H1 (cell line): ENCODE results near the gene HSPBP1. TPM values are rescaled to one million over a fixed set of nuclear protein-coding genes. Genes with fewer than 3 reads are reported as not detected.

ENCODE experiments used
- CTCF ChIA-PET: fragments of 300-600 bp; sonication (Branson Sonifier 250); formaldehyde crosslinking; loops from one replicate; lab custom pipeline; 2021; ENCODE audit not compliant: partially characterized antibody; lab: Charles Lee
- POLR2A ChIA-PET: fragments of 300-600 bp; sonication (Branson Sonifier 250); formaldehyde crosslinking; loops from one replicate; lab custom pipeline; 2021; ENCODE audit warnings: inconsistent platforms; ENCODE audit not compliant: partially characterized antibody; lab: Charles Lee
- DNase-seq, 2 experiments: peaks; one replicate each; pipeline versions ENCODE4 v3.0.0 to v3.0.0-alpha.2; 2010 to 2022; ENCODE audit warnings: low spot score in 2 of 2, low read depth in 1 of 2, mixed read lengths in 1 of 2
- FAIRE-seq: peaks from 2 replicates; lab custom pipeline; 2011; peaks lifted over from hg19 to GRCh38; lab: Jason Lieb, UNC
- H2AFZ ChIP-seq: 2 replicates; pipeline ENCODE4 v1.8.1; 2012; ENCODE audit warnings: low read length, inconsistent platforms
- H2AK5ac ChIP-seq: 2 replicates; pipeline ENCODE4 v1.6.1; 2013; ENCODE audit warnings: low read depth, low read length
- H2BK120ac ChIP-seq: replicated peaks from 2 replicates; pipeline ENCODE3; 2013; ENCODE audit warnings: low read depth, low read length, inconsistent platforms
- H2BK12ac ChIP-seq: 2 replicates; pipeline ENCODE4 v1.6.1; 2013; ENCODE audit warnings: low read depth, low read length
- H2BK15ac ChIP-seq: 2 replicates; pipeline ENCODE4 v1.6.1; 2013; ENCODE audit warnings: low read length
- H2BK20ac ChIP-seq: 2 replicates; pipeline ENCODE4 v1.6.1; 2013; ENCODE audit warnings: low read length
- H2BK5ac ChIP-seq: 2 replicates; pipeline ENCODE4 v1.6.1; 2013; ENCODE audit warnings: low read depth, low read length
- H3K14ac ChIP-seq: 2 replicates; pipeline ENCODE4 v1.6.1; 2013; ENCODE audit warnings: inconsistent platforms; ENCODE audit not compliant: insufficient read length
- H3K18ac ChIP-seq: 2 replicates; pipeline ENCODE4 v1.6.1; 2013; ENCODE audit warnings: low read length; ENCODE audit errors: extremely low read depth
- H3K23ac ChIP-seq: 2 replicates; pipeline ENCODE4 v1.6.1; 2013; ENCODE audit warnings: inconsistent platforms; ENCODE audit not compliant: insufficient read length
- H3K23me2 ChIP-seq: 2 replicates; pipeline ENCODE4 v1.6.1; 2013; ENCODE audit warnings: low read depth, low read length
- H3K27ac ChIP-seq: 2 replicates; pipeline ENCODE4 v1.6.1; 2011; ENCODE audit warnings: low read depth, low read length, inconsistent platforms
- H3K27me3 ChIP-seq, 4 experiments: replicated peaks in 1 of 4; 1 replicate in 1 of 4; 2 replicates in 3 of 4; pipeline versions ENCODE4 v1.6.1 to v1.8.1; 2011 to 2013; ENCODE audit warnings: low read length in 3 of 4, mild to moderate bottlenecking in 3 of 4, inconsistent platforms in 2 of 4, mixed read lengths in 2 of 4, moderate library complexity in 1 of 4; ENCODE audit not compliant: control insufficient read depth in 3 of 4, insufficient read depth in 3 of 4; ENCODE audit errors: extremely low read depth in 1 of 4
- H3K36me3 ChIP-seq, 4 experiments: 2 replicates each; pipeline versions ENCODE4 v1.6.1 to v1.8.1; 2011 to 2013; ENCODE audit warnings: mild to moderate bottlenecking in 4 of 4, low read length in 3 of 4, moderate library complexity in 2 of 4, control low read depth in 1 of 4, inconsistent platforms in 1 of 4; ENCODE audit not compliant: insufficient read depth in 4 of 4, control insufficient read depth in 2 of 4
- H3K4ac ChIP-seq: replicated peaks from 2 replicates; pipeline ENCODE3; 2013; ENCODE audit warnings: low read length, low read depth, mixed read lengths, inconsistent platforms; ENCODE audit not compliant: insufficient read length
- H3K4me1 ChIP-seq, 4 experiments: replicated peaks in 1 of 4; 1 replicate in 1 of 4; 2 replicates in 3 of 4; pipeline versions ENCODE4 v1.6.1 to v1.8.1; 2011 to 2013; ENCODE audit warnings: low read length in 3 of 4, inconsistent platforms in 2 of 4, mixed read lengths in 1 of 4; ENCODE audit not compliant: insufficient read depth in 4 of 4, control insufficient read depth in 3 of 4
- H3K4me2 ChIP-seq, 2 experiments: 2 replicates each; pipeline versions ENCODE4 v1.6.1 to v1.8.1; 2011 to 2013; ENCODE audit warnings: low read depth in 2 of 2, low read length in 2 of 2, control low read depth in 1 of 2, inconsistent platforms in 1 of 2, mild to moderate bottlenecking in 1 of 2; ENCODE audit not compliant: insufficient read depth in 1 of 2
- H3K4me3 ChIP-seq, 4 experiments: fragments of 200-600, 300-600 bp in 1 of 4; sonication (generic), shearing (Covaris generic), sonication (Bioruptor Twin) in 1 of 4; 2 replicates each; pipeline versions ENCODE4 v1.5.1 to v1.8.1; 2011 to 2016; ENCODE audit warnings: low read length in 4 of 4, low read depth in 3 of 4, control low read depth in 2 of 4, inconsistent platforms in 2 of 4, mild to moderate bottlenecking in 2 of 4, mixed read lengths in 1 of 4, moderate library complexity in 1 of 4; ENCODE audit not compliant: insufficient read depth in 2 of 4; ENCODE audit errors: extremely low read depth in 1 of 4
- H3K56ac ChIP-seq: replicated peaks from 2 replicates; pipeline ENCODE3; 2013; ENCODE audit warnings: low read depth, mild to moderate bottlenecking, mixed read lengths, low read length, inconsistent platforms; ENCODE audit not compliant: insufficient read length
- H3K79me1 ChIP-seq: 2 replicates; pipeline ENCODE4 v1.6.1; 2013; ENCODE audit warnings: low read depth, low read length, control low read depth
- H3K79me2 ChIP-seq, 2 experiments: 2 replicates each; pipeline versions ENCODE4 v1.6.1 to v1.8.1; 2012 to 2013; ENCODE audit warnings: low read length in 2 of 2, mild to moderate bottlenecking in 2 of 2, inconsistent platforms in 1 of 2; ENCODE audit not compliant: insufficient read depth in 2 of 2, control insufficient read depth in 1 of 2
- H3K9ac ChIP-seq, 4 experiments: replicated peaks in 1 of 4; 1 replicate in 1 of 4; 2 replicates in 3 of 4; pipeline versions ENCODE4 v1.6.1 to v1.8.1; 2011 to 2013; ENCODE audit warnings: low read depth in 3 of 4, low read length in 3 of 4, control low read depth in 2 of 4, mild to moderate bottlenecking in 2 of 4, moderate library complexity in 2 of 4, inconsistent platforms in 1 of 4; ENCODE audit errors: extremely low read depth in 1 of 4
- H3K9me3 ChIP-seq, 2 experiments: 2 replicates each; pipeline versions ENCODE4 v1.6.1 to v1.8.1; 2012 to 2013; ENCODE audit warnings: mild to moderate bottlenecking in 2 of 2, moderate library complexity in 2 of 2, control low read depth in 1 of 2, inconsistent platforms in 1 of 2, low read depth in 1 of 2, low read length in 1 of 2, mixed read lengths in 1 of 2; ENCODE audit not compliant: insufficient read depth in 2 of 2
- H4K20me1 ChIP-seq, 2 experiments: replicated peaks in 1 of 2; 2 replicates each; pipeline versions ENCODE3 to v1.8.1; 2011 to 2013; ENCODE audit warnings: inconsistent platforms in 2 of 2, low read length in 2 of 2, mild to moderate bottlenecking in 1 of 2; ENCODE audit not compliant: insufficient read depth in 2 of 2, control insufficient read depth in 1 of 2
- H4K5ac ChIP-seq: 2 replicates; pipeline ENCODE4 v1.6.1; 2013; ENCODE audit warnings: low read length, low read depth, mixed read lengths, inconsistent platforms; ENCODE audit not compliant: insufficient read length
- H4K8ac ChIP-seq: 2 replicates; pipeline ENCODE4 v1.8.0; 2013; ENCODE audit warnings: mild to moderate bottlenecking, moderate library complexity, low read length, inconsistent platforms; ENCODE audit not compliant: insufficient read depth; ENCODE audit errors: extremely low read depth
- H4K91ac ChIP-seq: replicated peaks from 2 replicates; pipeline ENCODE3; 2013; ENCODE audit warnings: low read length, mixed read lengths, inconsistent platforms; ENCODE audit not compliant: insufficient read length
- BACH1 ChIP-seq: IDR thresholded peaks from 2 replicates; pipeline ENCODE4 v1.6.1; 2012; ENCODE audit warnings: low read length, improper control_type of control experiment
- CBX5 ChIP-seq: fragments of 300-800, 300-1000 bp; sonication (generic); IDR thresholded peaks from 2 replicates; pipeline ENCODE4 v1.7.1; 2016; ENCODE audit warnings: antibody characterized with exemption, low read length, low read depth
- EGR1 ChIP-seq: IDR thresholded peaks from 2 replicates; pipeline ENCODE4 v1.6.1; 2011; ENCODE audit warnings: low read depth, low read length, borderline replicate concordance
- GTF2F1 ChIP-seq: IDR thresholded peaks from 2 replicates; pipeline ENCODE4 v1.6.1; 2012; ENCODE audit warnings: low read depth, low read length, improper control_type of control experiment, borderline replicate concordance
- JUN ChIP-seq: IDR thresholded peaks from 2 replicates; pipeline ENCODE4 v1.6.1; 2011; ENCODE audit warnings: low read depth, mild to moderate bottlenecking, improper control_type of control experiment, low read length
- KDM1A ChIP-seq: fragments of 200-600, 300-600 bp; sonication (generic); IDR thresholded peaks from 2 replicates; pipeline ENCODE4 v1.7.1; 2016; ENCODE audit warnings: mild to moderate bottlenecking, low read length, borderline replicate concordance
- KDM5A ChIP-seq: fragments of 200-600 bp; IDR thresholded peaks from 2 replicates; pipeline ENCODE4 v1.7.1; 2012; ENCODE audit warnings: mild to moderate bottlenecking, low read length, inconsistent platforms, mixed read lengths
- PHF8 ChIP-seq: fragments of 200-600 bp; sonication (generic); conservative IDR thresholded peaks from 2 replicates; pipeline ENCODE4 v1.7.1; 2012; ENCODE audit warnings: low read depth, mild to moderate bottlenecking, inconsistent platforms, low read length, moderate library complexity
- RAD21 ChIP-seq, 2 experiments: IDR thresholded peaks in 1 of 2; conservative IDR thresholded peaks in 1 of 2; 2 replicates each; pipeline ENCODE4 v1.6.1; 2011; ENCODE audit warnings: low read depth in 2 of 2, low read length in 2 of 2, improper control_type of control experiment in 1 of 2, inconsistent platforms in 1 of 2, mild to moderate bottlenecking in 1 of 2, moderate library complexity in 1 of 2
- RXRA ChIP-seq: IDR thresholded peaks from 2 replicates; pipeline ENCODE4 v1.6.1; 2011; ENCODE audit warnings: low read depth, mild to moderate bottlenecking, low read length, moderate library complexity; ENCODE audit not compliant: insufficient read depth
- SAP30 ChIP-seq: fragments of 300-600 bp; sonication (generic); IDR thresholded peaks from 2 replicates; pipeline ENCODE4 v1.7.1; 2012; ENCODE audit warnings: low read length, moderate library complexity, mild to moderate bottlenecking, inconsistent platforms; ENCODE audit not compliant: insufficient read depth, insufficient replicate concordance
- SRF ChIP-seq: IDR thresholded peaks from 2 replicates; pipeline ENCODE4 v1.6.1; 2011; ENCODE audit warnings: mild to moderate bottlenecking, low read depth, low read length, moderate library complexity
- WGBS, 2 experiments: shearing (Covaris generic) in 1 of 2; methylation state at CpG; one replicate each; pipeline versions ENCODE4 v1.1.6 to v1.1.7; 2013 to 2015; ENCODE audit warnings: low lambda C conversion rate in 2 of 2, mixed read lengths in 2 of 2, inconsistent platforms in 1 of 2, low coverage in 1 of 2, missing lambda C conversion rate in 1 of 2; ENCODE audit not compliant: insufficient replicate concordance in 2 of 2, insufficient coverage in 1 of 2, insufficient read length in 1 of 2; ENCODE audit errors: extremely low coverage in 1 of 2, missing lambda C conversion rate in 1 of 2; 5-methylcytosine and 5-hydroxymethylcytosine counted together
- polyA plus RNA-seq, 7 experiments: library from polyadenylated mRNA; depleted of rRNA in 3 of 7; stranded (reverse) in 5 of 7; unstranded in 2 of 7; fragments of >200 nt in 5 of 7; fragments of 200-250 nt in 2 of 7; gene quantifications; 1 replicate in 5 of 7; 2 replicates in 1 of 7; 4 replicates in 1 of 7; pipeline versions ENCODE4 v1.2.1 to v1.2.3, GENCODE V29; 2011 to 2013; ENCODE audit warnings: missing spikeins in 2 of 7, mixed read lengths in 2 of 7
- total RNA-seq: library from RNA; stranded (reverse); fragmentation: NEBNext Ultra II Directional; extraction: Animal tissue kit (Norgen Biotek cat#: 25700); gene quantifications from 2 replicates; pipeline ENCODE4 v1.2.1, GENCODE V29; 2021

The HSPBP1 gene
- total and polyA plus RNA-seq, 2 of the 8 experiments (the other 6 are each of a cell fraction or from before 2014, with no cell fraction given): 63.4 to 100 TPM

GRCh38 chr19:55251341-55252081, 28.4 kb downstream of the HSPBP1 start:
- H3K9me3 ChIP-seq: no peaks in the 10 kb centered on the region
- no peak overlapping the region for H2AK5ac ChIP-seq
- no peak overlapping the region for H3K4me2 ChIP-seq
- H3K4me3 ChIP-seq: no peak overlapping the region
- H2BK120ac ChIP-seq: no peak overlapping the region
- H2AFZ ChIP-seq: no peak overlapping the region
- H3K79me1 ChIP-seq: peaks cover 37% of the 10 kb centered on the region
- H3K4ac ChIP-seq: no peak overlapping the region
- H4K5ac ChIP-seq: no peak overlapping the region
- H3K79me2 ChIP-seq: peaks cover 9 to 90% of the 10 kb centered on the region in 2 experiments
- H3K36me3 ChIP-seq: peaks cover 0 to 4% (median 2%) of the 10 kb centered on the region in 4 experiments; a peak in 3 of 8 replicates
- no peak for DNase-seq
- H3K27me3 ChIP-seq: no peaks in the 10 kb centered on the region
- no peak overlapping the region for H2BK15ac ChIP-seq
- CTCF ChIA-PET: interaction anchor here (0.6 to 1.3 kb wide), 3 partner anchors 10 to 408 kb away, joined by 3 to 4 read pairs (median 4); no protein-coding TSS in a partner anchor
- H3K9ac ChIP-seq: no peak overlapping the region; a peak in 1 of 7 replicates
- H2BK5ac ChIP-seq: peak overlapping the region; percentile 32; the same call in 1 of the 2 replicates
- H3K14ac ChIP-seq: no peak overlapping the region
- H3K4me1 ChIP-seq: peaks cover 4 to 14% (median 7%) of the 10 kb centered on the region in 4 experiments; a peak in 6 of 7 replicates
- POLR2A ChIA-PET: interaction anchor here (1.0 kb wide), 2 partner anchors 11 to 142 kb away, joined by 3 read pairs; no protein-coding TSS in a partner anchor
- no peak for FAIRE-seq
- WGBS, 2 experiments: 90% methylated on average over 19 of the region's 19 CpGs; no CpG with 5 or more reads in 1 of the 2 experiments
- H4K20me1 ChIP-seq: peaks cover 32 to 56% of the 10 kb centered on the region in 2 experiments
- H3K56ac ChIP-seq: no peak overlapping the region
- no peak overlapping the region for H2BK12ac ChIP-seq
- H2BK20ac ChIP-seq: no peak overlapping the region
- H3K27ac ChIP-seq: no peak overlapping the region; the same call in 1 of the 2 replicates
- no peak overlapping the region for H4K91ac ChIP-seq
- peak overlapping the region; percentile 45 for H4K8ac ChIP-seq
- H3K18ac ChIP-seq: no peak overlapping the region
- no peaks in the 10 kb centered on the region for H3K23me2 ChIP-seq
- no peak overlapping the region for H3K23ac ChIP-seq
- TF ChIP-seq RXRA (no peak), EGR1 (no peak), KDM5A (no peak), RAD21 (IDR thresholded peaks at IDR 0.05 in 1 of 2, conservative IDR thresholded peaks at IDR 0.05 in 1 of 2; ENCODE audit: low read depth in 2 of 2, low read length in 2 of 2) (no peak), CBX5 (no peak), GTF2F1 (no peak), JUN (no peak), PHF8 (no peak), BACH1 (no peak), KDM1A (no peak), SAP30 (no peak), SRF (no peak)
